NCI-H146 treated with DMSO at 0.1 percent for 48 hours (cell line): ENCODE measurements around the gene PLXNA4.

Source experiments
- DNase-seq: peaks from one replicate; lab custom pipeline; 2025; ENCODE audit not compliant: unreplicated experiment; lab: John Stamatoyannopoulos, UW

Gene PLXNA4

GRCh38 chr7:132443761-132444520 lies 132.3 kb downstream of the PLXNA4 start:
- DNase-seq, result no peak

- no peak for DNase-seq
Observed at GRCh38 chr7:132441935-132442334, 134.3 kb downstream of the PLXNA4 start.

GRCh38 chr7:132440151-132440550 lies 136.1 kb downstream of the PLXNA4 start:
- no peak for DNase-seq

- no peak for DNase-seq
Observed at GRCh38 chr7:132438926-132439325, 137.3 kb downstream of the PLXNA4 start.

- no peak for DNase-seq
Observed at GRCh38 chr7:132437730-132438129, 138.5 kb downstream of the PLXNA4 start.

- no peak for DNase-seq
Observed at GRCh38 chr7:132436121-132436520, 140.1 kb downstream of the PLXNA4 start.

GRCh38 chr7:132435016-132435990 lies 141.0 kb downstream of the PLXNA4 start:
- no peak for DNase-seq

GRCh38 chr7:132434041-132434440 lies 142.2 kb downstream of the PLXNA4 start:
- DNase-seq, result no peak

GRCh38 chr7:132433301-132433700 lies 143.0 kb downstream of the PLXNA4 start:
- DNase-seq, result no peak

GRCh38 chr7:132430861-132431822 lies 145.1 kb downstream of the PLXNA4 start:
- DNase-seq, result no peak

- no peak for DNase-seq
Observed at GRCh38 chr7:132430041-132430855, 146.0 kb downstream of the PLXNA4 start.

GRCh38 chr7:132429181-132429580 lies 147.1 kb downstream of the PLXNA4 start:
- no peak for DNase-seq

GRCh38 chr7:132428247-132428919 lies 147.9 kb downstream of the PLXNA4 start:
- DNase-seq, result no peak

- no peak for DNase-seq
Observed at GRCh38 chr7:132425942-132426341, 150.3 kb downstream of the PLXNA4 start.

GRCh38 chr7:132424821-132425724 lies 151.2 kb downstream of the PLXNA4 start:
- no peak for DNase-seq

- no peak for DNase-seq
Observed at GRCh38 chr7:132424277-132424676, 152.0 kb downstream of the PLXNA4 start.

- DNase-seq, result no peak
Observed at GRCh38 chr7:132423594-132424200, 152.6 kb downstream of the PLXNA4 start.
